Thymus (tissue), 14 donors: ENCODE measurements around the gene SAMD15. TPM values are rescaled to one million over a fixed set of nuclear protein-coding genes. Genes with fewer than 3 reads are reported as not detected.
"Not testable (repeated sequence)": the region's sequence is repeated elsewhere in the genome, so short reads cannot be mapped to it uniquely, and the experiment has no call there.

Source experiments
- DNase-seq, 9 donors: peaks; one replicate each; pipeline ENCODE4 v3.0.0-alpha.2; 2013; ENCODE audit warnings: low spot score in 9 of 9, low read depth in 6 of 9, missing footprints in 1 of 9
- H3K27ac ChIP-seq, 2 donors: one replicate each; pipeline ENCODE4 v1.5.1; 2013; ENCODE audit warnings: control low read depth in 1 of 2, low read depth in 1 of 2, low read length in 1 of 2, mild to moderate bottlenecking in 1 of 2, moderate library complexity in 1 of 2
- H3K27me3 ChIP-seq, 2 donors: one replicate each; pipeline ENCODE4 v1.5.1; 2013; ENCODE audit warnings: low read length in 1 of 2; ENCODE audit not compliant: control insufficient read depth in 2 of 2, insufficient read depth in 1 of 2
- H3K36me3 ChIP-seq, 2 donors: one replicate each; pipeline ENCODE4 v1.5.1; 2013; ENCODE audit warnings: low read length in 1 of 2, mild to moderate bottlenecking in 1 of 2, moderate library complexity in 1 of 2; ENCODE audit not compliant: control insufficient read depth in 2 of 2, insufficient read depth in 2 of 2
- H3K4me1 ChIP-seq, 2 donors: one replicate each; pipeline ENCODE4 v1.5.1; 2013; ENCODE audit warnings: low read length in 2 of 2; ENCODE audit not compliant: control insufficient read depth in 2 of 2, insufficient read depth in 2 of 2
- H3K4me3 ChIP-seq, 2 donors: one replicate each; pipeline ENCODE4 v1.5.1; 2013; ENCODE audit warnings: low read length in 2 of 2, control low read depth in 1 of 2, mild to moderate bottlenecking in 1 of 2
- H3K9me3 ChIP-seq, 2 donors: one replicate each; pipeline ENCODE4 v1.5.1; 2013; ENCODE audit warnings: low read length in 1 of 2, mild to moderate bottlenecking in 1 of 2; ENCODE audit not compliant: control insufficient read depth in 2 of 2, insufficient read depth in 1 of 2
- WGBS: extraction: QIAGEN DNeasy Blood & Tissue Kit; methylation state at CpG from one replicate; pipeline ENCODE4 v1.1.7; 2013; 5-methylcytosine and 5-hydroxymethylcytosine counted together
- long read RNA-seq, 10 donors: transcript quantifications; one replicate each; lab custom pipeline, GENCODE V29; 2026
- polyA plus RNA-seq: library from polyadenylated mRNA; stranded (reverse); fragments of 200-250 nt; gene quantifications from one replicate; pipeline ENCODE4 v1.2.3, GENCODE V29; 2013
- total RNA-seq: library from RNA; stranded (reverse); fragments of 120-200 nt; gene quantifications from one replicate; pipeline ENCODE4 v1.2.4, GENCODE V29; 2013
- donor health status: healthy.

SAMD15 gene
- total RNA-seq (1.4 TPM), polyA plus RNA-seq (0.91 TPM)
- long read RNA-seq, donor 1, result 0 reads
- long read RNA-seq, donor 2, result 0 reads
- long read RNA-seq, donor 3, result 0 reads
- long read RNA-seq, donor 4, result 0 reads
- long read RNA-seq, donor 5, result 0 reads
- long read RNA-seq, donor 6, result 0 reads
- long read RNA-seq, donor 7, result 0 reads
- long read RNA-seq, donor 8, result 0 reads
- long read RNA-seq, donor 9, result 0 reads
- long read RNA-seq, donor 10, result 0 reads

- Histone ChIP-seq H3K4me1 (peaks cover 3 to 13% of the 10 kb centered on the region in 2 donors), H3K27me3 (no peaks in the 10 kb centered on the region), H3K4me3 (peak within 1 kb of the TSS; percentile 96 to 98), H3K9me3 (no peaks in the 10 kb centered on the region), H3K36me3 (no peaks in the 10 kb centered on the region), H3K27ac (peak within 1 kb of the TSS; percentile 79 to 84)
- WGBS, result under 1% methylated on average over 69 of the region's 69 CpGs
- peak; percentile 67 to 92 (median 83) for DNase-seq
Measured at GRCh38 chr14:77376771-77377501, at the start of gene SAMD15, which contains the start of gene TMED8. Gene SAMD15, plus strand, starts transcription at chr14:77377379. Its CDS starts 40 bp downstream, at chr14:77377419. Gene TMED8, minus strand, starts transcription at chr14:77377094. Its CDS starts 41 bp downstream, at chr14:77377053.

- no peaks in the 10 kb centered on the region for H3K27me3 ChIP-seq
- no peaks in the 10 kb centered on the region for H3K9me3 ChIP-seq
- no peaks in the 10 kb centered on the region for H3K4me1 ChIP-seq
- WGBS, result 96% methylated on average over 7 of the region's 7 CpGs
- no peak overlapping the region for H3K4me3 ChIP-seq
- no peaks in the 10 kb centered on the region for H3K36me3 ChIP-seq
- DNase-seq, result no peak
- no peak overlapping the region for H3K27ac ChIP-seq
Measured at GRCh38 chr14:77329872-77330271, 47.3 kb upstream of the SAMD15 start.

GRCh38 chr14:77335576-77335975 lies 41.6 kb upstream of the SAMD15 start:
- Histone ChIP-seq H3K27me3 (no peaks in the 10 kb centered on the region), H3K4me3 (no peak overlapping the region), H3K9me3 (no peaks in the 10 kb centered on the region), H3K27ac (no peak overlapping the region), H3K4me1 (no peaks in the 10 kb centered on the region), H3K36me3 (peaks cover 7 to 12% of the 10 kb centered on the region in 2 donors)
- 97% methylated on average over 3 of the region's 3 CpGs for WGBS
- DNase-seq, result no peak

- 98% methylated on average over 9 of the region's 9 CpGs for WGBS
- H3K9me3 ChIP-seq, DNase-seq, H3K27ac ChIP-seq, H3K4me1 ChIP-seq, H3K4me3 ChIP-seq, H3K27me3 ChIP-seq: not testable (repeated sequence)
- peaks cover 21 to 27% of the 10 kb centered on the region in 2 donors for H3K36me3 ChIP-seq
Measured at GRCh38 chr14:77337255-77337654, 39.9 kb upstream of the SAMD15 start.

GRCh38 chr14:77337880-77338279 lies 39.3 kb upstream of the SAMD15 start:
- H3K4me3 ChIP-seq, result no peak overlapping the region
- H3K9me3 ChIP-seq, result no peaks in the 10 kb centered on the region
- no peaks in the 10 kb centered on the region for H3K27me3 ChIP-seq
- DNase-seq, result no peak
- no peak overlapping the region for H3K27ac ChIP-seq
- WGBS, result 95% methylated on average over 3 of the region's 3 CpGs
- H3K4me1 ChIP-seq, result no peaks in the 10 kb centered on the region
- peaks cover 25 to 32% of the 10 kb centered on the region in 2 donors for H3K36me3 ChIP-seq

- peaks cover 30 to 36% of the 10 kb centered on the region in 2 donors for H3K36me3 ChIP-seq
Measured at GRCh38 chr14:77338302-77338701, 38.9 kb upstream of the SAMD15 start.

GRCh38 chr14:77339407-77339806 lies 37.8 kb upstream of the SAMD15 start:
- Histone ChIP-seq H3K4me3 (no peak overlapping the region), H3K9me3 (no peaks in the 10 kb centered on the region), H3K27ac (no peak overlapping the region), H3K4me1 (no peaks in the 10 kb centered on the region), H3K27me3 (no peaks in the 10 kb centered on the region), H3K36me3 (peaks cover 36 to 38% of the 10 kb centered on the region in 2 donors)
- DNase-seq, result no peak
- 100% methylated on average over 1 of the region's 1 CpG for WGBS

More at GRCh38 chr14:77338302-77338701, 38.9 kb upstream of the SAMD15 start:
- no peak for DNase-seq
- H3K4me3 ChIP-seq, result no peak overlapping the region
- H3K9me3 ChIP-seq, result no peaks in the 10 kb centered on the region
- no peaks in the 10 kb centered on the region for H3K4me1 ChIP-seq
- H3K27me3 ChIP-seq, result no peaks in the 10 kb centered on the region
- no peak overlapping the region for H3K27ac ChIP-seq
- WGBS, result 97% methylated on average over 2 of the region's 2 CpGs

GRCh38 chr14:77340389-77340788 lies 36.8 kb upstream of the SAMD15 start:
- DNase-seq, result no peak
- no peaks in the 10 kb centered on the region for H3K9me3 ChIP-seq
- no peak overlapping the region for H3K27ac ChIP-seq
- no peaks in the 10 kb centered on the region for H3K4me1 ChIP-seq
- H3K36me3 ChIP-seq, result peaks cover 37 to 38% of the 10 kb centered on the region in 2 donors
- 90% methylated on average over 4 of the region's 4 CpGs for WGBS
- H3K27me3 ChIP-seq, result no peaks in the 10 kb centered on the region
- no peak overlapping the region for H3K4me3 ChIP-seq

- WGBS, result 98% methylated on average over 10 of the region's 10 CpGs
- peaks cover 38 to 44% of the 10 kb centered on the region in 2 donors for H3K36me3 ChIP-seq
- no peak overlapping the region for H3K4me3 ChIP-seq
- H3K27me3 ChIP-seq, result no peaks in the 10 kb centered on the region
- H3K4me1 ChIP-seq, result no peaks in the 10 kb centered on the region
- no peaks in the 10 kb centered on the region for H3K9me3 ChIP-seq
- H3K27ac ChIP-seq, result no peak overlapping the region
- DNase-seq, result no peak
Measured at GRCh38 chr14:77342726-77343397, 34.3 kb upstream of the SAMD15 start.
